Liver (tissue), 3 donors: Measurements from ENCODE around the gene DDB1.

Experiments used
- ATF3 ChIP-seq: IDR thresholded peaks from 2 replicates; pipeline ENCODE4 v1.6.1; 2016; ENCODE audit warnings: antibody characterized with exemption
- CTCF ChIP-seq: fragments of 150-350 bp; IDR thresholded peaks from 2 replicates; pipeline ENCODE4 v1.5.1; 2017; ENCODE audit warnings: improper control_type of control experiment, low read depth, low read length; ENCODE audit not compliant: missing input control
- HNF4A ChIP-seq, 2 donors: conservative IDR thresholded peaks; 2 replicates each; pipeline ENCODE4 v1.6.1; 2016; ENCODE audit warnings: antibody characterized with exemption in 2 of 2, mild to moderate bottlenecking in 2 of 2
- MAX ChIP-seq: IDR thresholded peaks from 2 replicates; pipeline ENCODE4 v1.6.1; 2016; ENCODE audit warnings: antibody characterized with exemption
- REST ChIP-seq: IDR thresholded peaks from 2 replicates; pipeline ENCODE4 v1.6.1; 2016; ENCODE audit warnings: antibody characterized with exemption, mild to moderate bottlenecking
- RXRA ChIP-seq, 2 donors: IDR thresholded peaks; 2 replicates each; pipeline ENCODE4 v1.6.1; 2017 to 2018; ENCODE audit warnings: antibody characterized with exemption in 2 of 2, mild to moderate bottlenecking in 1 of 2
- SP1 ChIP-seq: IDR thresholded peaks from 2 replicates; pipeline ENCODE4 v1.6.1; 2018; ENCODE audit warnings: antibody characterized with exemption, mild to moderate bottlenecking
- YY1 ChIP-seq: IDR thresholded peaks from 2 replicates; pipeline ENCODE4 v1.6.1; 2016; ENCODE audit warnings: antibody characterized with exemption, mild to moderate bottlenecking
- donor health status: healthy.
- donor health status: healthy.

- TF ChIP-seq CTCF (no peak), YY1 (no peak), ATF3 (no peak), REST (no peak), MAX (no peak), RXRA (IDR thresholded peaks at IDR 0.05) (no peak), SP1 (no peak), HNF4A (conservative IDR thresholded peaks at IDR 0.05) (no peak)
Measured at GRCh38 chr11:61328351-61328750, 4.6 kb downstream of the DDB1 start.
